HepG2 (cell line): ENCODE measurements around the gene LRRC25.

Source experiments
- EZH2 ChIP-seq: conservative IDR thresholded peaks from 2 replicates; pipeline ENCODE4 v1.6.1; 2012; ENCODE audit warnings: mild to moderate bottlenecking, low read depth, low read length, moderate library complexity
- JUNB ChIP-seq: sonication (generic); formaldehyde crosslinking; IDR thresholded peaks from 2 replicates; pipeline ENCODE4 v1.8.0; 2022; ENCODE audit warnings: missing genetic modification reagents, mild to moderate bottlenecking, borderline replicate concordance
- SMC3 ChIP-seq: IDR thresholded peaks from 2 replicates; pipeline ENCODE4 v1.6.1; 2011; ENCODE audit warnings: low read length, improper control_type of control experiment
- ZKSCAN8 ChIP-seq: IDR thresholded peaks from 2 replicates; pipeline ENCODE4 v1.6.1; 2016; ENCODE audit warnings: borderline replicate concordance, missing genetic modification reagents, missing compliant biosample characterization
- ZNF598 ChIP-seq: sonication (generic); formaldehyde crosslinking; IDR thresholded peaks from 2 replicates; pipeline ENCODE4 v1.5.1; 2020; ENCODE audit warnings: mild to moderate bottlenecking, missing genetic modification reagents, borderline replicate concordance
- ZNF777 ChIP-seq: sonication (generic); formaldehyde crosslinking; IDR thresholded peaks from 2 replicates; pipeline ENCODE4 v1.4.0; 2020; ENCODE audit warnings: missing genetic modification reagents
- ZSCAN20 ChIP-seq: sonication (generic); formaldehyde crosslinking; IDR thresholded peaks from 2 replicates; pipeline ENCODE4 v1.4.0; 2020; ENCODE audit warnings: missing genetic modification reagents, mild to moderate bottlenecking, borderline replicate concordance
- ZSCAN29 ChIP-seq: sonication (generic); formaldehyde crosslinking; conservative IDR thresholded peaks from 2 replicates; pipeline ENCODE4 v1.4.0; 2020; ENCODE audit warnings: mild to moderate bottlenecking, missing genetic modification reagents

GRCh38 chr19:18446811-18447359 is 49.5 kb upstream of the LRRC25 start:
- TF ChIP-seq EZH2 (no peak), ZSCAN20 (CRISPR knock-in tag) (no peak), JUNB (CRISPR knock-in tag) (no peak), ZNF777 (no peak), ZKSCAN8 (no peak), ZSCAN29 (CRISPR knock-in tag) (no peak), ZNF598 (CRISPR knock-in tag) (no peak), SMC3 (no peak)
